ENCODE results near the gene GLYR1.

Gene GLYR1

DNA sequence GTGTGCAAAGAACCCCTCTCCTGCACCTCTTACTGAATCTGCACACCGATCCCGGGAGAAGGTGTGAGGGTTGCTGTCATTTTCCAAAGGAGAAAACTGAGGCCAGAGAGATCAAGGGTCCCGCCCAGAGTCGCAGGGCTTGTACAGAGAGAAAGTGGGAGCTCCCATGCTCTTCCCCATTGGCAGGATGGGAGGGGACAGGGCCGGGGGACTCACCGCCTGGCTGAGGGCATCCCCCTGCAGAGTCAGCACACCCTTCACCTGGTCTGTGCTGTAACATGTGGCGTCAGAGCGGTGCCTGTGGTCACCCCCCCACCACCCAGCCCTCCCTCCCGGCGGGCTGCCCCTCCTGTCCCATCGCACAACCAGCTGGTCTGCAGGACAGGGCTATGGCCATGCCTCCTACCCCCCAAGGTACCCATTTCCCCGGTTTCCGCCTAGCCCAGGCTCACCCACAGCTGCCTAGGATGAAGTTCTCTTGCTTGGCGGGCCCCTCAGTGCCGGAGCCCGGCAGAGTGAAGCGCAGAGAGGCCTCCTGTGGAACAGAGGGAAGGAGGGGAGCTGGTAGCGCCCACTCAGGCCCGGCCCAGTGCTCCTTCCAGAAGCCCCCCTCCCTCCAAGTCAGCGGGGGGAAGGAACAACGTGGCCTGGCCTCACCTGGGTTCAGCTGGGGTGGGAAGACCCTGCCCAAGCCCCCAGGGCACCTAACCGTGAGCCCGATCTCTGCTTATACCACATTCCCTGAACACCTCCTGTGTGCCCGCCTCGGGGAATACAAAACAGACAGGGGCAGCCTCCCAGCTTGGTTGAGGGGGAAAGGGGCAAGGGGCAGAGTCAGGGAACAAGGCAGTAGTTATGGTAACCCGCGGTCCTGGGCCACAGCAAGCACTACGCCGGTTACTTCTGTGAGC is 45.8 kb downstream of the GLYR1 start:
- ChIA-PET CTCF (interaction anchor here (1.8 kb wide), 1 partner anchor 110 kb away, joined by 4 read pairs; no protein-coding TSS in a partner anchor), POLR2A (interaction anchor here (1.3 kb wide), 1 partner anchor 29 kb away, joined by 3 read pairs; no protein-coding TSS in a partner anchor)
- TF ChIP-seq, protein P1, sequence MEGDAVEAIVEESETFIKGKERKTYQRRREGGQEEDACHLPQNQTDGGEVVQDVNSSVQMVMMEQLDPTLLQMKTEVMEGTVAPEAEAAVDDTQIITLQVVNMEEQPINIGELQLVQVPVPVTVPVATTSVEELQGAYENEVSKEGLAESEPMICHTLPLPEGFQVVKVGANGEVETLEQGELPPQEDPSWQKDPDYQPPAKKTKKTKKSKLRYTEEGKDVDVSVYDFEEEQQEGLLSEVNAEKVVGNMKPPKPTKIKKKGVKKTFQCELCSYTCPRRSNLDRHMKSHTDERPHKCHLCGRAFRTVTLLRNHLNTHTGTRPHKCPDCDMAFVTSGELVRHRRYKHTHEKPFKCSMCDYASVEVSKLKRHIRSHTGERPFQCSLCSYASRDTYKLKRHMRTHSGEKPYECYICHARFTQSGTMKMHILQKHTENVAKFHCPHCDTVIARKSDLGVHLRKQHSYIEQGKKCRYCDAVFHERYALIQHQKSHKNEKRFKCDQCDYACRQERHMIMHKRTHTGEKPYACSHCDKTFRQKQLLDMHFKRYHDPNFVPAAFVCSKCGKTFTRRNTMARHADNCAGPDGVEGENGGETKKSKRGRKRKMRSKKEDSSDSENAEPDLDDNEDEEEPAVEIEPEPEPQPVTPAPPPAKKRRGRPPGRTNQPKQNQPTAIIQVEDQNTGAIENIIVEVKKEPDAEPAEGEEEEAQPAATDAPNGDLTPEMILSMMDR (IDR thresholded peaks at IDR 0.05; ENCODE audit: control extremely low read depth, extremely low read depth, low read depth, missing control alignments): no peak
- no peak for DNase-seq (ENCODE audit: extremely low spot score)

DNA sequence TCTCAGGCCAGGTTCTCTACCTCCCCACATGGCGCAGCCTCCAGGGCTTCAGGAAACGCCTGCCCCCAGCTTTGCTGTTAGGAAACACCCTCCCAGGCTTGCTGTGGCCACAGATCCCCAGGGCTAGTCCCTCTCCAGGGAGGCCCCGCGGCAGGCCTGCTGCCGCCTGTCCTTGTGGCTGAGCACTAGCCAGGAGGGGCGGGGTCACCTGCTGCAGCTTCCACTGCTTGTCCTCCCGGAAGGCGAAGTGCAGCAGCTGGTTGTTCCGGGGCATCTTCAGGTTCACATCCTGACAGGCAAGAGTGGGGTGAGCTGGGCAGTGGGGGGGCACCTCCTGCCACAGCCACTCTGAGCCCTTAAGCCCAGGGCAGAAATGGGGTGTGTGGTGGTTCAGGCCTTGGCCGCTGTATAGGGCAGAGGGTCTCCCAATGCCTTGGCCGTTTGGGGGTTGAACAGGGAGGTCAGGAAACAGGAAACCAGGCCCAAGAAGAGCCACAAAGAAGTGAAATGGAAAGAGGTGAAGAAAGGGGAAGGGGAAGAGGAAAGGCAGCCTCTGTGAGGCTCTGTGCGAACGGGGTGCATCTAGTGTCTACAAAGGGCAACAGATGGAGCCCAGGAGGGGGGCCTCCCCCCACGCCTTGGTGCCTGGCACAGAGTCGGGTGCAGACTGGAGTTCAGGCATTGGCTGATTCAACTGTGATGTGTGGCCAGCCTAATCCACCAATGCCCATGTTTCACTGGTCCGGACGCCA is 46.6 kb downstream of the GLYR1 start:
- ChIA-PET POLR2A (no interaction called here), CTCF (interaction anchor here (1.0 kb wide), 1 partner anchor 21 kb away, joined by 3 read pairs; no protein-coding TSS in a partner anchor)
- TF ChIP-seq, protein P1 (IDR thresholded peaks at IDR 0.05; ENCODE audit: control extremely low read depth, extremely low read depth, low read depth, missing control alignments): no peak
- DNase-seq (ENCODE audit: extremely low spot score): peak; percentile 65

DNA sequence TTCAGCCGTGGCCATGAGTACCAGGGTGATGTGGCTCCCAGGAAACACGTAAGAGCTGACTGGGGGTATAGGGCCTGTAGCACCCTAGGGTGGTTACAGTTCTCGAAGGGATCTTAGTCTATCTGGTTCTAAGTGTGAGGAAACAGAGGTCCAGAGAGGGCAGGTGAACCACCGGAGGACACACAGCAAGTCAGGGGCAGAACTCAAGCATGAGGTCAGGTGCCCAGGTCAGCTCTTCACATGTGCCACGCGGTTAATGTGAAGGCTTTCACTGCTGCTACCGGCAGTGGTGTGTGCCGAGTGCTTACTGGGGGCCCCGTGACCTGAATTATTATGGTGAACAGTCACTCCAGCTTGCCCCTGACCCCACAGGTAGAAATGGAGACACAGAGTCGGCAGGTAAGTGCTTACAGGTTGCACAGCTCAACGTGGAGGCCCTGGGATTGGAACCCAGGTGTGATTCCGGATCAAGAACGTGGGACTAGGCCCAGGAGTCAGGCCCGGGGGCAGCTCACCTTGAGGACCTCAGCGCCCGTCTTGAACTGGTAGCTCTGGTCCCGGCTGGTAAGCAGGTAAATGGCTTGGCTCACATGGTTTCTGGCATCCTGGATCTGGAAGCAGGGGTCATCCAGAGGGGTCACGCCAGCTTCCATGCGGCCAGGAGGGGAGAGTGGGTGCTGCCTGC is 47.8 kb downstream of the GLYR1 start:
- ChIA-PET POLR2A (no interaction called here), CTCF (interaction anchor here (1.0 to 1.1 kb wide), 2 partner anchors 22 to 106 kb away, joined by 3 read pairs; partner anchors contain the start of gene NUDT16L1)

DNA sequence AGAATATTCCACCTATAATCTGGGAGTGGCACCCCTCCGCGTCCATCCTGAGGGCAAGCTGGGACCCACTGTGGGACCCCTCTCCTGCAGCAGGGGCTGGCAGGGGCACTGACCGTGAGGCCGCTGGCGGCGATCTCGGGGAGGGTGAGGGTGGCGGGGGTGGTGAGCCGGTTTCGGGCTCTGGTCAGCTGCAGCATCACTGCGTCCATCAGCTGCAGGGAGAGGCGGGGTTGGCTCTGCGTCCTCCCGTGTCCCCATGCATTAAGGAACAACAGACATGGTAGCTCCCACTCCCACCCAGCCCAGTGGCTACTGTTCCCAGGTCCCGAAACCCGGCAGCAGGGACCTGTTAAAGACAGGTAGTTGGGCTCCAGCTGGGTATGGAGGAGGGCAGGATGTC is 48.6 kb downstream of the GLYR1 start:
- TF ChIP-seq, protein P1 (IDR thresholded peaks at IDR 0.05; ENCODE audit: control extremely low read depth, extremely low read depth, low read depth, missing control alignments): no peak
- DNase-seq (ENCODE audit: extremely low spot score): no peak
- POLR2A ChIA-PET: no interaction called here
- CTCF ChIA-PET: interaction anchor here (1.5 kb wide), 1 partner anchor 175 kb away, joined by 4 read pairs; the partner anchor contains the start of gene MGRN1

More for the DNA sequence above, 47.8 kb downstream of the GLYR1 start:
- DNase-seq (ENCODE audit: extremely low spot score): no peak
- TF ChIP-seq, protein P1 (IDR thresholded peaks at IDR 0.05; ENCODE audit: control extremely low read depth, extremely low read depth, low read depth, missing control alignments): no peak

DNA sequence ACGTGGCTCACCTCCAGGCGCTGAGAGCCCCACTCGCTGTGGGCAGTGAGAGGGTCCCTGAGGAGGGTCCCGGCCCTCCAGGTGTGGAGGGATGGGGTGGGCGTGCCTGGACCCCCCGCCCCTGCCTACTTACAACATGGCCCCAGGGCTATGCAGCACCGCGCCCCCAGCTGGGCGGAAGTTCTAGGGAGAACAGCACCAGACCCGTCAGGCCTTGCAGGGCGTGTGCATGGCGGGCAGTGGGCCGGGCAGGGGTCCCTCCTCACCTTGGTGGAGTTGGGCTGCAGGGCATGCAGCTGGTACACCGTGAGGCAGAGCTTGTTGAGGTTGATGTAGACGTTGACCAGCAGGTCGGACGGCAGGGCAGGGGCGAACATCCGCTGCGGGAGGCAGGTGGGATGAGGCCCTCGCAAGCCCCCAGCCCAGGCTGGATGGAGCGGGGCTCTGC is 49.3 kb downstream of the GLYR1 start:
- DNase-seq (ENCODE audit: extremely low spot score): no peak
- CTCF ChIA-PET: interaction anchor here (1.4 to 1.5 kb wide), 2 partner anchors 10 to 174 kb away, joined by 3 to 4 read pairs; partner anchors contain the start of genes MGRN1 and SEPTIN12
- POLR2A ChIA-PET: no interaction called here
- TF ChIP-seq, protein P1 (IDR thresholded peaks at IDR 0.05; ENCODE audit: control extremely low read depth, extremely low read depth, low read depth, missing control alignments): no peak
